Ovary (tissue), 9 donors: ENCODE measurements around the gene FMO5. TPM values are rescaled to one million over a fixed set of nuclear protein-coding genes. Genes with fewer than 3 reads are reported as not detected.

Source experiments
- DNase-seq, 5 donors: peaks; one replicate each; pipeline ENCODE4 v3.0.0-alpha.2; 2019 to 2020
- H3K27ac ChIP-seq, 2 donors: fragments of 200-600 bp; one replicate each; pipeline versions ENCODE4 v1.5.1 to v1.8.0; 2019 to 2022
- H3K27me3 ChIP-seq: fragments of 200-600 bp; one replicate; pipeline ENCODE4 v1.8.0; 2022
- H3K36me3 ChIP-seq: fragments of 200-600 bp; sonication (generic); one replicate; pipeline ENCODE4 v1.5.1; 2019
- H3K4me1 ChIP-seq: one replicate; pipeline ENCODE4 v1.8.1; 2013; ENCODE audit warnings: mild to moderate bottlenecking, moderate library complexity; ENCODE audit not compliant: insufficient read depth
- H3K4me3 ChIP-seq: fragments of 200-600 bp; sonication (generic); one replicate; pipeline ENCODE4 v1.5.1; 2017
- H3K9me3 ChIP-seq, 2 donors: fragments of 200-600 bp in 1 of 2; sonication (generic) in 1 of 2; one replicate each; pipeline versions ENCODE4 v1.5.1 to v1.8.1; 2013 to 2019; ENCODE audit warnings: mild to moderate bottlenecking in 1 of 2, moderate library complexity in 1 of 2
- CTCF ChIP-seq, 3 donors: fragments of 450-650 bp in 2 of 3; fragments of 200-600 bp in 1 of 3; IDR thresholded peaks; one replicate each; pipeline versions ENCODE4 v1.5.1 to v1.8.0; 2016 to 2022; ENCODE audit warnings: antibody characterized with exemption in 3 of 3, mild to moderate bottlenecking in 1 of 3
- EP300 ChIP-seq: sonication (generic); formaldehyde crosslinking; IDR thresholded peaks from one replicate; pipeline ENCODE4 v1.6.1; 2017; ENCODE audit warnings: antibody characterized with exemption
- POLR2A ChIP-seq: fragments of 450-650 bp; IDR thresholded peaks from one replicate; pipeline ENCODE4 v1.6.1; 2017; ENCODE audit warnings: antibody characterized with exemption, mild to moderate bottlenecking, moderate library complexity
- WGBS, 3 donors: extraction: QIAGEN DNeasy Blood & Tissue Kit in 1 of 3; methylation state at CpG; one replicate each; pipeline versions ENCODE4 v1.1.5 to v1.1.7; 2013 to 2017; 5-methylcytosine and 5-hydroxymethylcytosine counted together
- intact Hi-C, 4 donors: fragments of 100-400 bp; cut with DNase I; formaldehyde crosslinking; loops; one replicate each; pipeline versions ENCODE4 v1.11.0 to v1.15.1; 2022 to 2023
- polyA plus RNA-seq, 2 donors: library from polyadenylated mRNA; stranded (reverse); fragments of 200-250 nt in 1 of 2; fragments of 350-450 nt in 1 of 2; fragmentation: Illumina TruSeq in 1 of 2; extraction: RNeasy Lipid Tissue Mini Kit (QIAGEN cat#74804) in 1 of 2; gene quantifications; one replicate each; pipeline ENCODE4 v1.2.3, GENCODE V29; 2013 to 2014
- total RNA-seq, 7 donors: library from RNA; depleted of rRNA in 2 of 7; stranded (reverse); fragments of >200 nt in 2 of 7; fragmentation: NEBNext Ultra II Directional in 3 of 7; extraction: Animal tissue kit (Norgen Biotek cat#: 25700) in 3 of 7; gene quantifications; one replicate each; pipeline versions ENCODE4 v1.1.0 to v1.2.4, GENCODE V29; 2016 to 2023
- donor health status: DM: no; HTN: no; CAD: no; lungs with moderate emphysema.
- donor health status: DM: no; HTN: no; CAD: no.
- donor health status: Bipolar disorder and iron deficiency.
- donor health status: DM: yes; HTN: yes; CAD: no.
- donor health status: DM: no; HTN: no; CAD: no.
- donor health status: DM: yes; HTN: yes; CAD: no.

FMO5 gene
- total and polyA plus RNA-seq, 9 donors = 1.8 to 5.7 (median 3.4) TPM

GRCh38 chr1:147211577-147211976, 13.6 kb downstream of the FMO5 start:
- H3K4me1 ChIP-seq = no peaks in the 10 kb centered on the region
- intact Hi-C loops = no loop called here
- H3K27me3 ChIP-seq = no peaks in the 10 kb centered on the region
- no peak for DNase-seq
- WGBS, 3 donors = 94 to 96% (median 95%) methylated on average over 2 of the region's 2 CpGs
- no peak overlapping the region for H3K4me3 ChIP-seq
- no peaks in the 10 kb centered on the region for H3K9me3 ChIP-seq
- H3K27ac ChIP-seq = no peak overlapping the region
- TF ChIP-seq CTCF (IDR thresholded peaks at IDR 0.05) (no peak), EP300 (no peak), POLR2A (no peak)
- H3K36me3 ChIP-seq = no peaks in the 10 kb centered on the region

- WGBS, 3 donors = 74 to 84% (median 81%) methylated on average over 2 of the region's 2 CpGs
- Histone ChIP-seq H3K36me3 (no peaks in the 10 kb centered on the region), H3K27me3 (no peaks in the 10 kb centered on the region), H3K4me1 (no peaks in the 10 kb centered on the region), H3K4me3 (no peak overlapping the region), H3K27ac (no peak overlapping the region), H3K9me3 (no peaks in the 10 kb centered on the region)
- DNase-seq = no peak
- intact Hi-C loops = no loop called here
- TF ChIP-seq EP300 = no peak
- no peak for TF ChIP-seq POLR2A
- no peak for TF ChIP-seq CTCF (IDR thresholded peaks at IDR 0.05)
Measured at GRCh38 chr1:147210987-147211386, 14.2 kb downstream of the FMO5 start.

GRCh38 chr1:147209825-147210821, 15.0 kb downstream of the FMO5 start:
- 91 to 96% (median 92%) methylated on average over 3 of the region's 3 CpGs for WGBS, 3 donors
- no peak overlapping the region for H3K4me3 ChIP-seq
- intact Hi-C loops = no loop called here
- DNase-seq = no peak
- H3K36me3 ChIP-seq = no peaks in the 10 kb centered on the region
- H3K4me1 ChIP-seq = no peaks in the 10 kb centered on the region
- TF ChIP-seq EP300 (no peak), CTCF (IDR thresholded peaks at IDR 0.05) (no peak), POLR2A (no peak)
- no peaks in the 10 kb centered on the region for H3K9me3 ChIP-seq
- no peaks in the 10 kb centered on the region for H3K27me3 ChIP-seq
- no peak overlapping the region for H3K27ac ChIP-seq

GRCh38 chr1:147208619-147209018, 16.5 kb downstream of the FMO5 start:
- Histone ChIP-seq H3K4me3 (no peak overlapping the region), H3K27me3 (no peaks in the 10 kb centered on the region), H3K9me3 (no peaks in the 10 kb centered on the region), H3K36me3 (no peaks in the 10 kb centered on the region), H3K4me1 (no peaks in the 10 kb centered on the region), H3K27ac (no peak overlapping the region)
- 89 to 96% (median 96%) methylated on average over 7 of the region's 7 CpGs for WGBS, 3 donors
- intact Hi-C loops = no loop called here
- DNase-seq = no peak
- TF ChIP-seq POLR2A = no peak
- no peak for TF ChIP-seq CTCF (IDR thresholded peaks at IDR 0.05)
- no peak for TF ChIP-seq EP300
